Panc1 (cell line): ENCODE results near the gene TMEM258. TPM values are rescaled to one million over a fixed set of nuclear protein-coding genes. Genes with fewer than 3 reads are reported as not detected.

Source experiments
- ATAC-seq: fragments of 200-7000 bp; cut with Tn5 transposase; 2 replicates; pipeline ENCODE4 v1.9.1; 2020; ENCODE audit warnings: mild to moderate bottlenecking, moderate library complexity
- BruUV-seq: library from RNA; stranded (reverse); fragments of 400-500 nt; replicated peaks from 2 replicates; lab custom pipeline; 2021; lab: Mats Ljungman, UMichigan
- CTCF ChIA-PET: fragments of 300-600 bp; sonication (Branson Sonifier 250); formaldehyde crosslinking; loops from one replicate; lab custom pipeline; 2022; ENCODE audit warnings: antibody characterized with exemption; lab: Charles Lee
- POLR2A ChIA-PET: fragments of 300-600 bp; sonication (Branson Sonifier 250); formaldehyde crosslinking; loops from one replicate; lab custom pipeline; 2022; ENCODE audit warnings: antibody characterized with exemption; lab: Charles Lee
- DNase-seq: peaks from one replicate; pipeline ENCODE4 v3.0.0-alpha.2; 2010; ENCODE audit warnings: low read depth, low spot score
- H3K27ac ChIP-seq: 2 replicates; pipeline ENCODE4 v1.5.1; 2011; ENCODE audit warnings: mild to moderate bottlenecking, low read length, inconsistent platforms
- H3K27me3 ChIP-seq: fragments of 200-500 bp; sonication (Bioruptor generic); 2 replicates; pipeline ENCODE4 v1.6.0; 2014; ENCODE audit warnings: low read length, inconsistent platforms; ENCODE audit not compliant: control insufficient read depth, insufficient read depth
- H3K36me3 ChIP-seq: fragments of 200-500 bp; sonication (Bioruptor generic); 2 replicates; pipeline ENCODE4 v1.5.1; 2014; ENCODE audit warnings: inconsistent platforms, mild to moderate bottlenecking, low read length, moderate library complexity; ENCODE audit not compliant: control insufficient read depth, insufficient read depth
- H3K4me1 ChIP-seq: 2 replicates; pipeline ENCODE4 v1.5.1; 2011; ENCODE audit warnings: inconsistent platforms, mild to moderate bottlenecking, low read length, moderate library complexity; ENCODE audit not compliant: control insufficient read depth, insufficient read depth
- H3K4me3 ChIP-seq, 2 experiments: 2 replicates each; pipeline ENCODE4 v1.5.1; 2011 to 2012; ENCODE audit warnings: low read depth in 2 of 2, low read length in 2 of 2, mild to moderate bottlenecking in 2 of 2, inconsistent platforms in 1 of 2, moderate library complexity in 1 of 2
- H3K9me3 ChIP-seq: fragments of 200-500 bp; sonication (Bioruptor generic); 2 replicates; pipeline ENCODE4 v1.5.1; 2014; ENCODE audit warnings: low read depth, mild to moderate bottlenecking, inconsistent platforms, low read length, moderate library complexity; ENCODE audit not compliant: control insufficient read depth, insufficient read depth
- POLR2AphosphoS5 ChIP-seq: IDR thresholded peaks from 2 replicates; pipeline ENCODE4 v1.6.1; 2012; ENCODE audit warnings: mild to moderate bottlenecking, low read depth, low read length, moderate library complexity
- REST ChIP-seq, 2 experiments: IDR thresholded peaks; 2 replicates each; pipeline ENCODE4 v1.6.1; 2011 to 2012; ENCODE audit warnings: low read depth in 2 of 2, control low read depth in 1 of 2, low read length in 1 of 2, mild to moderate bottlenecking in 1 of 2, moderate library complexity in 1 of 2; ENCODE audit not compliant: insufficient read depth in 1 of 2
- SIN3A ChIP-seq: IDR thresholded peaks from 2 replicates; pipeline ENCODE4 v1.6.1; 2012; ENCODE audit warnings: low read depth, mild to moderate bottlenecking, low read length, moderate library complexity, borderline replicate concordance; ENCODE audit not compliant: insufficient read depth
- TCF7L2 ChIP-seq: IDR thresholded peaks from 2 replicates; pipeline ENCODE4 v1.6.1; 2011; ENCODE audit warnings: mild to moderate bottlenecking, low read depth, low read length, inconsistent platforms
- in situ Hi-C: cut with HindIII; loops from 2 replicates; pipeline ENCODE4 v1.10.0; 2016; ENCODE audit warnings: low sequenced_read_pairs, low pct_unique_long_range_greater_than_20kb
- intact Hi-C: fragments of 100-400 bp; cut with micrococcal nuclease; formaldehyde crosslinking; loops from one replicate; pipeline ENCODE4 v1.10.0; 2022; ENCODE audit not compliant: unreplicated experiment
- total RNA-seq: library from RNA; stranded (reverse); gene quantifications from one replicate; pipeline ENCODE4 v1.2.1, GENCODE V29; 2021; ENCODE audit not compliant: unreplicated experiment
- TF ChIP-seq, protein P1 (sequence below): fragments of 450-650 bp; IDR thresholded peaks from 2 replicates; pipeline ENCODE4 v1.5.1; 2017; ENCODE audit warnings: mild to moderate bottlenecking

TMEM258 gene
- total RNA-seq, 1 experiment from 2014 or later = 139 TPM

GRCh38 chr11:61803889-61804647 lies 11.7 kb upstream of the TMEM258 start:
- in situ Hi-C loops (no loop called here), intact Hi-C loops (no loop called here)
- Histone ChIP-seq H3K27ac (no peak overlapping the region), H3K9me3 (no peaks in the 10 kb centered on the region), H3K4me3 (no peak overlapping the region), H3K36me3 (peaks cover 12% of the 10 kb centered on the region), H3K27me3 (no peaks in the 10 kb centered on the region), H3K4me1 (0 out of 2 replicates have a peak, but pooled peaks cover 4% of the 10 kb centered on the region)
- ChIA-PET CTCF (no interaction called here), POLR2A (no interaction called here)
- BruUV-seq = no TSS peak
- no peak for ATAC-seq
- TF ChIP-seq, protein P1, sequence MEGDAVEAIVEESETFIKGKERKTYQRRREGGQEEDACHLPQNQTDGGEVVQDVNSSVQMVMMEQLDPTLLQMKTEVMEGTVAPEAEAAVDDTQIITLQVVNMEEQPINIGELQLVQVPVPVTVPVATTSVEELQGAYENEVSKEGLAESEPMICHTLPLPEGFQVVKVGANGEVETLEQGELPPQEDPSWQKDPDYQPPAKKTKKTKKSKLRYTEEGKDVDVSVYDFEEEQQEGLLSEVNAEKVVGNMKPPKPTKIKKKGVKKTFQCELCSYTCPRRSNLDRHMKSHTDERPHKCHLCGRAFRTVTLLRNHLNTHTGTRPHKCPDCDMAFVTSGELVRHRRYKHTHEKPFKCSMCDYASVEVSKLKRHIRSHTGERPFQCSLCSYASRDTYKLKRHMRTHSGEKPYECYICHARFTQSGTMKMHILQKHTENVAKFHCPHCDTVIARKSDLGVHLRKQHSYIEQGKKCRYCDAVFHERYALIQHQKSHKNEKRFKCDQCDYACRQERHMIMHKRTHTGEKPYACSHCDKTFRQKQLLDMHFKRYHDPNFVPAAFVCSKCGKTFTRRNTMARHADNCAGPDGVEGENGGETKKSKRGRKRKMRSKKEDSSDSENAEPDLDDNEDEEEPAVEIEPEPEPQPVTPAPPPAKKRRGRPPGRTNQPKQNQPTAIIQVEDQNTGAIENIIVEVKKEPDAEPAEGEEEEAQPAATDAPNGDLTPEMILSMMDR = no peak
- TF ChIP-seq POLR2AphosphoS5 (no peak), TCF7L2 (no peak), SIN3A (no peak), REST (IDR thresholded peaks at IDR 0.05; ENCODE audit: insufficient read depth in 1 of 2, low read depth in 2 of 2, low read length in 1 of 2) (no peak)
- no peak for DNase-seq

GRCh38 chr11:61802605-61803004 lies 10.2 kb upstream of the TMEM258 start:
- ChIA-PET CTCF (no interaction called here), POLR2A (no interaction called here)
- H3K27ac ChIP-seq = no peak overlapping the region
- no peak overlapping the region for H3K4me3 ChIP-seq
- no peaks in the 10 kb centered on the region for H3K9me3 ChIP-seq
- TF ChIP-seq SIN3A (no peak), POLR2AphosphoS5 (0 out of 2 replicates have a peak, but pooled peaks have one; percentile 3), REST (IDR thresholded peaks at IDR 0.05; ENCODE audit: insufficient read depth in 1 of 2, low read depth in 2 of 2, low read length in 1 of 2) (no peak), TCF7L2 (no peak)
- TF ChIP-seq, protein P1 = no peak
- BruUV-seq = no TSS peak
- in situ Hi-C loops (no loop called here), intact Hi-C loops (no loop called here)
- DNase-seq (no peak), ATAC-seq (no peak)
- H3K4me1 ChIP-seq = peaks cover 5% of the 10 kb centered on the region; the same call in 1 of the 2 replicates
- peaks cover 12% of the 10 kb centered on the region for H3K36me3 ChIP-seq
- H3K27me3 ChIP-seq = no peaks in the 10 kb centered on the region
